K562 (cell line): ENCODE data around the gene MEIS2. TPM values are rescaled to one million over a fixed set of nuclear protein-coding genes. Genes with fewer than 3 reads are reported as not detected.

Experiments used
- ATAC-seq: fragments of 200-7000 bp; cut with Tn5 transposase; 3 replicates; pipeline ENCODE4 v1.9.1; 2020; ENCODE audit warnings: moderate library complexity
- BruUV-seq: library from RNA; stranded (reverse); fragments of 400-500 nt; replicated peaks from 2 replicates; lab custom pipeline; 2021; lab: Mats Ljungman, UMichigan
- CTCF ChIA-PET: fragments of 300-600 bp; formaldehyde crosslinking; extraction: SDS; loops from one replicate; lab custom pipeline; 2021; ENCODE audit warnings: low intra/inter-chr PET ratio; lab: Yijun Ruan, JAX
- POLR2A ChIA-PET: fragments of 300-600, 350-650 bp; sonication (Branson Sonifier 250); formaldehyde crosslinking; extraction: SDS; loops from one replicate; lab custom pipeline; 2021; ENCODE audit warnings: antibody characterized with exemption, inconsistent platforms; lab: Yijun Ruan, JAX
- DNase-seq, 4 experiments: peaks; one replicate each; pipeline versions ENCODE4 v3.0.0 to v3.0.0-alpha.2; 2011 to 2018; ENCODE audit warnings: low spot score in 3 of 4, mixed read lengths in 3 of 4; ENCODE audit errors: extremely low read depth in 1 of 4
- FAIRE-seq: peaks from 2 replicates; lab custom pipeline; 2011; peaks lifted over from hg19 to GRCh38; lab: Jason Lieb, UNC
- H2AFZ ChIP-seq: 2 replicates; pipeline ENCODE4 v1.6.0; 2011; ENCODE audit warnings: low read depth, low read length, control low read depth, inconsistent platforms
- H3K27ac ChIP-seq: fragments of 200-600 bp; 3 replicates; pipeline ENCODE4 v1.8.0; 2011; ENCODE audit warnings: low read depth, mild to moderate bottlenecking, control low read depth, inconsistent platforms, low read length, moderate library complexity, mixed read lengths; ENCODE audit errors: extremely low read depth
- H3K27me3 ChIP-seq, 2 experiments: fragments of 300-600 bp in 1 of 2; 2 replicates in 1 of 2; 3 replicates in 1 of 2; pipeline versions ENCODE4 v1.6.0 to v1.8.0; 2011; ENCODE audit warnings: inconsistent platforms in 2 of 2, low read length in 2 of 2, mild to moderate bottlenecking in 1 of 2, mixed read lengths in 1 of 2, moderate library complexity in 1 of 2; ENCODE audit not compliant: control insufficient read depth in 2 of 2, insufficient read depth in 2 of 2
- H3K36me3 ChIP-seq: fragments of 300-600 bp; 3 replicates; pipeline ENCODE4 v1.8.0; 2011; ENCODE audit warnings: mild to moderate bottlenecking, low read length, inconsistent platforms; ENCODE audit not compliant: control insufficient read depth, insufficient read depth
- H3K4me1 ChIP-seq, 2 experiments: fragments of 200-600 bp in 1 of 2; replicated peaks in 1 of 2; 2 replicates in 1 of 2; 3 replicates in 1 of 2; pipeline versions ENCODE4 v1.5.1 to v1.8.0; 2011; ENCODE audit warnings: inconsistent platforms in 2 of 2, low read length in 2 of 2, mild to moderate bottlenecking in 1 of 2, mixed read lengths in 1 of 2, moderate library complexity in 1 of 2; ENCODE audit not compliant: control insufficient read depth in 2 of 2, insufficient read depth in 2 of 2
- H3K4me2 ChIP-seq: 2 replicates; pipeline ENCODE4 v1.6.1; 2011; ENCODE audit warnings: low read length, control low read depth, inconsistent platforms, mixed read lengths; ENCODE audit not compliant: insufficient read depth
- H3K4me3 ChIP-seq: fragments of 200-600 bp; sonication (generic), shearing (Covaris generic); 2 replicates; pipeline ENCODE4 v1.5.1; 2016; ENCODE audit warnings: control low read depth, inconsistent platforms
- H3K79me2 ChIP-seq: fragments of 200-600 bp; 3 replicates; pipeline ENCODE4 v1.8.0; 2011; ENCODE audit warnings: low read length, inconsistent platforms; ENCODE audit not compliant: control insufficient read depth, insufficient read depth
- H3K9ac ChIP-seq, 2 experiments: 2 replicates each; pipeline versions ENCODE4 v1.6.0 to v1.6.1; 2011; ENCODE audit warnings: low read depth in 2 of 2, low read length in 2 of 2, control low read depth in 1 of 2, inconsistent platforms in 1 of 2, mild to moderate bottlenecking in 1 of 2, mixed read lengths in 1 of 2; ENCODE audit not compliant: insufficient read depth in 1 of 2
- H3K9me1 ChIP-seq: one replicate; pipeline ENCODE4 v1.6.0; 2011; ENCODE audit warnings: inconsistent platforms, mild to moderate bottlenecking, low read length, moderate library complexity; ENCODE audit not compliant: control insufficient read depth, insufficient read depth
- H3K9me3 ChIP-seq: replicated peaks from 2 replicates; pipeline ENCODE4 v1.5.1; 2011; ENCODE audit warnings: low read depth, low read length, inconsistent platforms; ENCODE audit not compliant: control insufficient read depth, insufficient read depth
- H4K20me1 ChIP-seq: replicated peaks from 2 replicates; pipeline ENCODE4 v1.6.1; 2011; ENCODE audit warnings: low read length, inconsistent platforms, mixed read lengths; ENCODE audit not compliant: control insufficient read depth, insufficient read depth
- CC2D1A ChIP-seq: fragments of 450-650 bp; IDR thresholded peaks from 2 replicates; pipeline ENCODE4 v1.6.1; 2017; ENCODE audit warnings: mild to moderate bottlenecking
- CHD2 ChIP-seq: IDR thresholded peaks from 2 replicates; pipeline ENCODE4 v1.6.1; 2011; ENCODE audit warnings: low read depth, low read length
- ERF ChIP-seq: fragments of 450-650 bp; formaldehyde crosslinking; IDR thresholded peaks from 2 replicates; pipeline ENCODE4 v1.4.0; 2020; ENCODE audit warnings: mild to moderate bottlenecking, mixed read lengths
- MED1 ChIP-seq: sonication (generic); formaldehyde crosslinking; IDR thresholded peaks from 2 replicates; pipeline ENCODE4 v1.8.1; 2023; ENCODE audit warnings: missing genetic modification reagents, borderline replicate concordance
- MEF2D ChIP-seq: conservative IDR thresholded peaks from 2 replicates; pipeline ENCODE4 v1.6.1; 2016; ENCODE audit warnings: low read depth, missing genetic modification characterization, missing compliant biosample characterization
- NFE2L1 ChIP-seq: fragments of 450-650 bp; IDR thresholded peaks from 2 replicates; pipeline ENCODE4 v1.6.1; 2016; ENCODE audit warnings: missing genetic modification characterization, low read depth, mild to moderate bottlenecking, missing compliant biosample characterization, moderate library complexity, borderline replicate concordance
- POLR3G ChIP-seq: IDR thresholded peaks from 2 replicates; pipeline ENCODE4 v1.6.1; 2011; ENCODE audit not compliant: insufficient read length, insufficient replicate concordance; ENCODE audit errors: extremely low read depth
- SRSF1 ChIP-seq: fragments of 200-400 bp; formaldehyde crosslinking; IDR thresholded peaks from 2 replicates; pipeline ENCODE4 v1.6.1; 2017; ENCODE audit warnings: mild to moderate bottlenecking, low read depth, low read length, moderate library complexity
- SUPT5H ChIP-seq: fragments of 450-650 bp; IDR thresholded peaks from 2 replicates; pipeline ENCODE4 v1.6.1; 2016
- TAF15 ChIP-seq: fragments of 200-400 bp; formaldehyde crosslinking; IDR thresholded peaks from 2 replicates; pipeline ENCODE4 v1.6.1; 2017; ENCODE audit warnings: mild to moderate bottlenecking, low read depth, low read length, moderate library complexity
- ZNF143 ChIP-seq: sonication (generic); formaldehyde crosslinking; IDR thresholded peaks from 2 replicates; pipeline ENCODE4 v1.9.0; 2022; ENCODE audit warnings: mild to moderate bottlenecking, missing genetic modification reagents
- ZNF696 ChIP-seq: fragments of 250-450 bp; sonication (Bioruptor Pico); conservative IDR thresholded peaks from 2 replicates; pipeline ENCODE4 v1.4.0; 2020; ENCODE audit warnings: mild to moderate bottlenecking, moderate library complexity
- ZNF77 ChIP-seq: fragments of 250-450 bp; sonication (Bioruptor Pico); IDR thresholded peaks from 2 replicates; pipeline ENCODE4 v1.5.0; 2020
- WGBS: fragments of 100-300 bp; shearing (Covaris generic); methylation state at CpG from one replicate; pipeline ENCODE4 v1.1.6; 2016; ENCODE audit warnings: low coverage, mixed read lengths; ENCODE audit not compliant: insufficient coverage; ENCODE audit errors: missing lambda C conversion rate; 5-methylcytosine and 5-hydroxymethylcytosine counted together
- in situ Hi-C: fragments of 300-500 bp; cut with MboI; formaldehyde crosslinking; loops from 4 replicates; pipeline ENCODE4 v1.15.0; 2018; ENCODE audit warnings: inconsistent platforms, mixed read lengths
- intact Hi-C: fragments of 100-400 bp; cut with micrococcal nuclease; formaldehyde crosslinking; loops from 2 replicates; pipeline ENCODE4 v1.14.2; 2022
- polyA plus RNA-seq, 8 experiments: library from polyadenylated mRNA; depleted of rRNA in 4 of 8; stranded (reverse) in 5 of 8; unstranded in 3 of 8; fragments of >200 nt; fragmentation: Nextera tagmentation in 2 of 8; fragmentation: Illumina TruSeq in 1 of 8; extraction: Ambion mirVana in 2 of 8; extraction: Trizol in 1 of 8; gene quantifications; 2 replicates each; pipeline versions ENCODE4 v1.2.1 to v1.2.3, GENCODE V29; 2011 to 2014; ENCODE audit warnings: inconsistent platforms in 1 of 8, missing spikeins in 1 of 8
- total RNA-seq, 7 experiments: library from RNA; depleted of rRNA in 6 of 7; stranded (reverse); fragments of >200 nt in 6 of 7; fragmentation: Illumina TruSeq in 2 of 7; extraction: Trizol in 2 of 7; gene quantifications; 2 replicates each; pipeline versions ENCODE4 v1.2.1 to v1.2.3, GENCODE V29; 2011 to 2021; ENCODE audit warnings: low replicate concordance in 1 of 7
- TF ChIP-seq, protein P1 (sequence below): fragments of 250-450 bp; sonication (Bioruptor Pico); IDR thresholded peaks from 2 replicates; pipeline ENCODE4 v1.8.0; 2021; ENCODE audit warnings: mild to moderate bottlenecking, moderate library complexity
- TF ChIP-seq, protein P2 (sequence below), 2 experiments: fragments of 450-650 bp; conservative IDR thresholded peaks; 2 replicates each; pipeline ENCODE4 v1.6.1; 2017; ENCODE audit warnings: mild to moderate bottlenecking in 2 of 2, moderate library complexity in 2 of 2
- TF ChIP-seq, protein P3 (sequence below): fragments of 450-650 bp; formaldehyde crosslinking; conservative IDR thresholded peaks from 2 replicates; pipeline ENCODE4 v1.4.0; 2022; ENCODE audit warnings: mild to moderate bottlenecking, missing genetic modification characterization

MEIS2 gene
- total and polyA plus RNA-seq, 9 of the 15 experiments (the other 6 are each of a cell fraction or from before 2014, with no cell fraction given), result 7.5 to 64.2 (median 22.3) TPM

DNA sequence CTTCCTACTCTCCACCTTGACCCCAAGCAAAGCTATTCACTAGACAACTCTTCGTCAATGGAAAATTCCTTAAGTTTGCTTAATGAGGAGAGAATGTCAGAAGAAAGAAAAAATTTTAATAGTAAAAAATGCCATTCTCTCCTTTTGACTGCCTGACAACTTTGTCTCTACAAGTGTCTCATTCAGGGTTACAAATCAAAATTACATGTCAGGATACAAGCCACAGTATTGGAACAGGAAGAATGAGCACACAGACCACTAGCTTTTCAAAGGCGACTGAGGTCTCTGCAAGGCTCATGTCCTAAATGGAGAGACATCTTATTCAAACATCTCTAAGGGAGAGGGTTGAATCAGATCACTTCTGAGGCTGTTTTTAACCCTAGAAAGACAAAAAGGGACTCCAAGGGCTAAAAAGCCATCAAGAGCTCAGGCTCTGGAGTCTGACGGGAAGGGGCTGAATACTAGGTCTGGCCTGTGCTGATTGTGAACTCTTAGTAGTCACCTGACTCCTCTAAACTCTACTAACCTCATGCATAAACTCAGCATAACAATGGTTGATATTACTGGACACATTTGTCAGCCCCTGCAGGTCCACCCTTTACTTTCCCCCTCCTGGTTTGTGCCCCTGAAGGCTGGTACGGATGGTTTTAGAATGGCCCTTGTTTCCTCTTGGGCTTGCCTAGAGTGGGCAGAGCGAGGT is 12.8 kb upstream of the MEIS2 start:
- in situ Hi-C loops, result loop anchor here (25.0 kb wide), 1 partner anchor 1576 kb away; the partner anchor contains the start of gene DPH6
- no peak for TF ChIP-seq MED1
- TF ChIP-seq, protein P1, sequence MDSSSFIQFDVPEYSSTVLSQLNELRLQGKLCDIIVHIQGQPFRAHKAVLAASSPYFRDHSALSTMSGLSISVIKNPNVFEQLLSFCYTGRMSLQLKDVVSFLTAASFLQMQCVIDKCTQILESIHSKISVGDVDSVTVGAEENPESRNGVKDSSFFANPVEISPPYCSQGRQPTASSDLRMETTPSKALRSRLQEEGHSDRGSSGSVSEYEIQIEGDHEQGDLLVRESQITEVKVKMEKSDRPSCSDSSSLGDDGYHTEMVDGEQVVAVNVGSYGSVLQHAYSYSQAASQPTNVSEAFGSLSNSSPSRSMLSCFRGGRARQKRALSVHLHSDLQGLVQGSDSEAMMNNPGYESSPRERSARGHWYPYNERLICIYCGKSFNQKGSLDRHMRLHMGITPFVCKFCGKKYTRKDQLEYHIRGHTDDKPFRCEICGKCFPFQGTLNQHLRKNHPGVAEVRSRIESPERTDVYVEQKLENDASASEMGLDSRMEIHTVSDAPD (CRISPR knock-in tag), result no peak
- no peak for TF ChIP-seq ERF (CRISPR knock-in tag)
- no peak for TF ChIP-seq SRSF1
- TF ChIP-seq POLR3G, result no peak
- no peak for TF ChIP-seq CHD2
- no peak for TF ChIP-seq TAF15
- no peak for TF ChIP-seq ZNF77 (CRISPR knock-in tag)
- TF ChIP-seq, protein P2, sequence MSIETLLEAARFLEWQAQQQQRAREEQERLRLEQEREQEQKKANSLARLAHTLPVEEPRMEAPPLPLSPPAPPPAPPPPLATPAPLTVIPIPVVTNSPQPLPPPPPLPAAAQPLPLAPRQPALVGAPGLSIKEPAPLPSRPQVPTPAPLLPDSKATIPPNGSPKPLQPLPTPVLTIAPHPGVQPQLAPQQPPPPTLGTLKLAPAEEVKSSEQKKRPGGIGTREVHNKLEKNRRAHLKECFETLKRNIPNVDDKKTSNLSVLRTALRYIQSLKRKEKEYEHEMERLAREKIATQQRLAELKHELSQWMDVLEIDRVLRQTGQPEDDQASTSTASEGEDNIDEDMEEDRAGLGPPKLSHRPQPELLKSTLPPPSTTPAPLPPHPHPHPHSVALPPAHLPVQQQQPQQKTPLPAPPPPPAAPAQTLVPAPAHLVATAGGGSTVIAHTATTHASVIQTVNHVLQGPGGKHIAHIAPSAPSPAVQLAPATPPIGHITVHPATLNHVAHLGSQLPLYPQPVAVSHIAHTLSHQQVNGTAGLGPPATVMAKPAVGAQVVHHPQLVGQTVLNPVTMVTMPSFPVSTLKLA (conservative IDR thresholded peaks at IDR 0.05), result no peak
- TF ChIP-seq ZNF143 (CRISPR knock-in tag), result no peak
- TF ChIP-seq ZNF696 (CRISPR knock-in tag), result no peak
- TF ChIP-seq CC2D1A, result no peak
- TF ChIP-seq, protein P3, sequence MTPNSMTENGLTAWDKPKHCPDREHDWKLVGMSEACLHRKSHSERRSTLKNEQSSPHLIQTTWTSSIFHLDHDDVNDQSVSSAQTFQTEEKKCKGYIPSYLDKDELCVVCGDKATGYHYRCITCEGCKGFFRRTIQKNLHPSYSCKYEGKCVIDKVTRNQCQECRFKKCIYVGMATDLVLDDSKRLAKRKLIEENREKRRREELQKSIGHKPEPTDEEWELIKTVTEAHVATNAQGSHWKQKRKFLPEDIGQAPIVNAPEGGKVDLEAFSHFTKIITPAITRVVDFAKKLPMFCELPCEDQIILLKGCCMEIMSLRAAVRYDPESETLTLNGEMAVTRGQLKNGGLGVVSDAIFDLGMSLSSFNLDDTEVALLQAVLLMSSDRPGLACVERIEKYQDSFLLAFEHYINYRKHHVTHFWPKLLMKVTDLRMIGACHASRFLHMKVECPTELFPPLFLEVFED (CRISPR knock-in tag), result no peak
- no peak for TF ChIP-seq NFE2L1 (tag)
- no peak for TF ChIP-seq SUPT5H
- TF ChIP-seq MEF2D (tag), result no peak

More for the DNA sequence above, 12.8 kb upstream of the MEIS2 start:
- Histone ChIP-seq H3K36me3 (no peaks in the 10 kb centered on the region), H3K79me2 (no peaks in the 10 kb centered on the region), H2AFZ (peak overlapping the region; percentile 18), H3K4me3 (no peak overlapping the region), H3K9me3 (no peaks in the 10 kb centered on the region), H3K9me1 (no peaks in the 10 kb centered on the region), H3K27me3 (no peaks in the 10 kb centered on the region), H3K4me2 (no peak overlapping the region), H3K9ac (no peak overlapping the region), H3K4me1 (peaks cover 3 to 11% of the 10 kb centered on the region in 2 experiments; a peak in 3 of 5 replicates), H3K27ac (no peak overlapping the region), H4K20me1 (no peaks in the 10 kb centered on the region)
- ChIA-PET CTCF (no interaction called here), POLR2A (interaction anchor here (0.6 to 1.6 kb wide), 3 partner anchors 9 to 11 kb away, joined by 3 to 6 read pairs (median 6); no protein-coding TSS in a partner anchor)
- FAIRE-seq (peak; percentile 59), DNase-seq (no peak), ATAC-seq (peak; percentile 39)
- no TSS peak for BruUV-seq
- intact Hi-C loops, result no loop called here
- 42% methylated on average over 5 of the region's 5 CpGs for WGBS
